WTC11 (cell line): Measurements from ENCODE around the gene BCAR3. TPM values are rescaled to one million over a fixed set of nuclear protein-coding genes. Genes with fewer than 3 reads are reported as not detected.

Source experiments
- ATAC-seq: fragments of 200-7000 bp; cut with Tn5 transposase; 2 replicates; pipeline ENCODE4 v1.10.0; 2021; ENCODE audit warnings: mild to moderate bottlenecking, moderate library complexity
- Bru-seq: library from RNA; stranded (reverse); fragments of 400-500 nt; gene quantifications from one replicate; lab custom pipeline; 2021; lab: Mats Ljungman, UMichigan
- CTCF ChIA-PET: fragments of 300-600 bp; sonication (Branson Sonifier 250); formaldehyde crosslinking; loops from one replicate; lab custom pipeline; 2021; ENCODE audit warnings: antibody characterized with exemption; lab: Charles Lee
- POLR2A ChIA-PET: fragments of 350-600 bp; sonication (Branson Sonifier 250); formaldehyde crosslinking; loops from one replicate; lab custom pipeline; 2021; ENCODE audit warnings: antibody characterized with exemption; lab: Charles Lee
- DNase-seq: peaks from one replicate; pipeline ENCODE4 v3.0.0; 2021; ENCODE audit warnings: low spot score
- H3K27ac Mint-ChIP-seq: 2 replicates; pipeline ENCODE4 v1.8.0; 2021; ENCODE audit warnings: mixed read lengths
- H3K27me3 Mint-ChIP-seq: 2 replicates; pipeline ENCODE4 v1.8.0; 2021; ENCODE audit warnings: low read depth, mild to moderate bottlenecking, moderate library complexity, mixed read lengths
- H3K36me3 Mint-ChIP-seq: 2 replicates; pipeline ENCODE4 v1.8.0; 2021; ENCODE audit warnings: mixed read lengths
- H3K4me1 Mint-ChIP-seq: 2 replicates; pipeline ENCODE4 v1.8.0; 2022; ENCODE audit warnings: mixed read lengths
- H3K4me3 Mint-ChIP-seq: 2 replicates; pipeline ENCODE4 v1.8.0; 2021; ENCODE audit warnings: mild to moderate bottlenecking, moderate library complexity, mixed read lengths
- H3K9me3 Mint-ChIP-seq: 2 replicates; pipeline ENCODE4 v1.8.0; 2021; ENCODE audit warnings: mixed read lengths
- CREM ChIP-seq: sonication (generic); formaldehyde crosslinking; IDR thresholded peaks from 2 replicates; pipeline ENCODE4 v1.8.1; 2022; ENCODE audit warnings: mild to moderate bottlenecking, missing genetic modification reagents, moderate library complexity
- ESRRA ChIP-seq: sonication (generic); formaldehyde crosslinking; IDR thresholded peaks from 2 replicates; pipeline ENCODE4 v1.8.1; 2022; ENCODE audit warnings: mild to moderate bottlenecking, missing genetic modification reagents, borderline replicate concordance
- ETV6 ChIP-seq: sonication (generic); formaldehyde crosslinking; IDR thresholded peaks from 2 replicates; pipeline ENCODE4 v1.8.1; 2022; ENCODE audit warnings: mild to moderate bottlenecking, missing genetic modification reagents
- GRHL2 ChIP-seq: fragments of 250-450 bp; sonication (Bioruptor Pico); IDR thresholded peaks from 2 replicates; pipeline ENCODE4 v1.8.0; 2022; ENCODE audit warnings: mild to moderate bottlenecking, moderate library complexity; ENCODE audit not compliant: insufficient replicate concordance, severe bottlenecking
- HMGA2 ChIP-seq: fragments of 250-450 bp; sonication (Bioruptor Pico); IDR thresholded peaks from 2 replicates; pipeline ENCODE4 v1.4.0; 2021; ENCODE audit warnings: mild to moderate bottlenecking, moderate library complexity
- MYBL2 ChIP-seq: sonication (generic); formaldehyde crosslinking; IDR thresholded peaks from 2 replicates; pipeline ENCODE4 v1.8.1; 2023; ENCODE audit warnings: mild to moderate bottlenecking, moderate library complexity, missing genetic modification reagents
- NFATC4 ChIP-seq: fragments of 250-450 bp; sonication (Bioruptor Pico); IDR thresholded peaks from 2 replicates; pipeline ENCODE4 v1.9.0; 2021; ENCODE audit warnings: mild to moderate bottlenecking
- SP1 ChIP-seq: sonication (generic); formaldehyde crosslinking; conservative IDR thresholded peaks from 2 replicates; pipeline ENCODE4 v1.8.1; 2022; ENCODE audit warnings: missing genetic modification reagents
- TEAD1 ChIP-seq: sonication (generic); formaldehyde crosslinking; IDR thresholded peaks from 2 replicates; pipeline ENCODE4 v1.8.0; 2022; ENCODE audit warnings: mild to moderate bottlenecking, missing genetic modification reagents
- TP53 ChIP-seq: sonication (generic); formaldehyde crosslinking; IDR thresholded peaks from 2 replicates; pipeline ENCODE4 v1.8.1; 2023; ENCODE audit warnings: mild to moderate bottlenecking, missing genetic modification reagents
- ZNF416 ChIP-seq: fragments of 250-450 bp; sonication (Bioruptor Pico); IDR thresholded peaks from 2 replicates; pipeline ENCODE4 v1.9.0; 2021; ENCODE audit warnings: mild to moderate bottlenecking, inconsistent platforms
- ZNF423 ChIP-seq: fragments of 250-450 bp; sonication (Bioruptor Pico); IDR thresholded peaks from 2 replicates; pipeline ENCODE4 v2.1.2; 2022; ENCODE audit warnings: mild to moderate bottlenecking, moderate library complexity
- long read RNA-seq, 3 experiments: library from RNA in 1 of 3; library from capped mRNA in 1 of 3; library from polyadenylated mRNA in 1 of 3; unstranded in 2 of 3; stranded (forward) in 1 of 3; transcript quantifications; one replicate each; pipeline ENCODE4 v2.0.0, GENCODE V29; 2021
- total RNA-seq: library from RNA; stranded (reverse); gene quantifications from 3 replicates; pipeline ENCODE4 v1.2.3, GENCODE V29; 2021
- TF ChIP-seq, protein P1 (sequence below): sonication (generic); formaldehyde crosslinking; IDR thresholded peaks from 2 replicates; pipeline ENCODE4 v1.8.0; 2023; ENCODE audit warnings: mild to moderate bottlenecking, missing genetic modification reagents
- TF ChIP-seq, protein P2 (sequence below): sonication (generic); formaldehyde crosslinking; conservative IDR thresholded peaks from 2 replicates; pipeline ENCODE4 v1.8.1; 2023; ENCODE audit warnings: mild to moderate bottlenecking, low read depth, missing genetic modification reagents, moderate library complexity
- TF ChIP-seq, protein P3 (sequence below): sonication (generic); formaldehyde crosslinking; IDR thresholded peaks from 2 replicates; pipeline ENCODE4 v1.8.0; 2022; ENCODE audit warnings: mild to moderate bottlenecking, missing genetic modification reagents
- TF ChIP-seq, protein P4 (sequence below): sonication (generic); formaldehyde crosslinking; IDR thresholded peaks from 2 replicates; pipeline ENCODE4 v1.8.1; 2023; ENCODE audit warnings: mild to moderate bottlenecking, moderate library complexity, missing genetic modification reagents
- TF ChIP-seq, protein P5 (sequence below): sonication (generic); formaldehyde crosslinking; IDR thresholded peaks from 2 replicates; pipeline ENCODE4 v1.8.0; 2022; ENCODE audit warnings: mild to moderate bottlenecking, missing genetic modification reagents
- TF ChIP-seq, protein P6 (sequence below): fragments of 250-450 bp; sonication (Bioruptor Pico); IDR thresholded peaks from 2 replicates; pipeline ENCODE4 v1.9.0; 2021; ENCODE audit warnings: mild to moderate bottlenecking, borderline replicate concordance

The BCAR3 gene
- 9.3 to 14.8 TPM (median 9.6 TPM) in 3 replicates for total RNA-seq
- Bru-seq, nascent RNA = percentile 60 among the genes with signal in this experiment
- long read RNA-seq, experiment 1, transcript BCAR3-201 (12 exons, 3,171 nt) = major isoform, 20 of 41 reads
- long read RNA-seq, experiment 1, partial matches to known transcripts = 7 of 41 reads
- long read RNA-seq, experiment 1, other reads (novel, unspliced or antisense) = 13 of 41 reads
- long read RNA-seq, experiment 2, transcript BCAR3-201 (12 exons, 3,171 nt) = major isoform, 6 of 16 reads
- long read RNA-seq, experiment 2, partial matches to known transcripts = 0 of 16 reads
- long read RNA-seq, experiment 2, other reads (novel, unspliced or antisense) = 10 of 16 reads
- long read RNA-seq, experiment 3, partial matches to known transcripts = 2 of 3 reads
- long read RNA-seq, experiment 3, other reads (novel, unspliced or antisense) = 1 of 3 reads

DNA sequence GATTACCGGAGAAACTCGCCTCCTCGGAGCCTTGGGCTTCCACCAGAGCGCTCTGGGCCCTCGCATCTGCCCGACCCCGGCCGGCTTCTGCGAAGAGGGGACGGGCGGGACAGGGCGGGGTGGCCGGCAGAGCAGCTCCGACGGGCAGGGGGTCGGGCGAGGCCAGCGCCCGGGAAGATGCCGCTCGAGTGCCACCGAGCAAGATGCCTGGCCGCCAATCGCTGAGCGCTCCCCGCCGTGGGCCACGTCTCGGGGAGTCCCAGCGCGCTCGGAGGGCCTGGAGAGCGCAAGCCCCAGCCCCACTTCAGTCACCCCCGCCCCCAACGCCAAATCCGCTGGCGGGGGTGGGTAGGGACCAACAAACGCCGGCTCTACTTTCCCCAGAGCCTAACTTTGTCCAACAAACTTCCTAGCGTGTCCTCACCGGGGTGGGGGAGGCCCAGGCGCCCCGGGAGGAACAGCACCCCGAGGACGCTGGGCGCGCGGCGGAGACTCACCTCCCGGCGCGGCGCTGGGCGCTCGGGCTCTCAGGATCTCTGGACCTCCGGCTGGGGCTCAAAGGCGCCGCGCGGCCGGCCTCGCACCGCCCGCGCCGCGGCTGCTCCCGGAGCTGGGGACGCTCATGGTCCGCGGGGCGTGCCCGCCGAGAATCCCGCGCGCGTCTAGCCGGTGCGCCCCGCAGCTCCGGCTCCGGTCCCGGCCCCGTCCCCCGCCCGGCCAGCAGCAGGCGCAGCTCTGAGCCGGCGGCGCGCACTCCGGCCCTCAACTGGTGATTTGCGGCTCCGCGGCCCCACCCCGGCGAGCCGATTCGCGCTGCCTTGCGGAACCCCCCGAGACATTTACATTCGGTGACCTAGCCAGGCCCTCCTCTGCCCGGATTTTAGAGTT lies at the start of gene BCAR3:
Gene BCAR3 (minus strand): TSS at position 737 of the 888 bp plus-strand sequence. CDS start 6,907 bp downstream, outside the sequence.
- H3K36me3 Mint-ChIP-seq = no peaks in the 10 kb centered on the region
- no peaks in the 10 kb centered on the region for H3K9me3 Mint-ChIP-seq
- POLR2A ChIA-PET = interaction anchor here (0.6 to 2.3 kb wide), 4 partner anchors 46 to 167 kb away, joined by 3 to 6 read pairs (median 4); no protein-coding TSS in a partner anchor
- peak within 1 kb of the TSS; percentile 94 for H3K4me3 Mint-ChIP-seq
- H3K27me3 Mint-ChIP-seq = peaks cover 32% of the 10 kb centered on the region
- CTCF ChIA-PET = interaction anchor here (0.6 to 3.2 kb wide), 18 partner anchors 14 to 233 kb away, joined by 3 to 26 read pairs (median 4); partner anchors contain the start of gene FNBP1L
- ATAC-seq (peak; percentile 68), DNase-seq (peak; percentile 84)
- peaks cover 33% of the 10 kb centered on the region for H3K4me1 Mint-ChIP-seq
- peak within 1 kb of the TSS; percentile 95 for H3K27ac Mint-ChIP-seq
- TF ChIP-seq, protein P1, sequence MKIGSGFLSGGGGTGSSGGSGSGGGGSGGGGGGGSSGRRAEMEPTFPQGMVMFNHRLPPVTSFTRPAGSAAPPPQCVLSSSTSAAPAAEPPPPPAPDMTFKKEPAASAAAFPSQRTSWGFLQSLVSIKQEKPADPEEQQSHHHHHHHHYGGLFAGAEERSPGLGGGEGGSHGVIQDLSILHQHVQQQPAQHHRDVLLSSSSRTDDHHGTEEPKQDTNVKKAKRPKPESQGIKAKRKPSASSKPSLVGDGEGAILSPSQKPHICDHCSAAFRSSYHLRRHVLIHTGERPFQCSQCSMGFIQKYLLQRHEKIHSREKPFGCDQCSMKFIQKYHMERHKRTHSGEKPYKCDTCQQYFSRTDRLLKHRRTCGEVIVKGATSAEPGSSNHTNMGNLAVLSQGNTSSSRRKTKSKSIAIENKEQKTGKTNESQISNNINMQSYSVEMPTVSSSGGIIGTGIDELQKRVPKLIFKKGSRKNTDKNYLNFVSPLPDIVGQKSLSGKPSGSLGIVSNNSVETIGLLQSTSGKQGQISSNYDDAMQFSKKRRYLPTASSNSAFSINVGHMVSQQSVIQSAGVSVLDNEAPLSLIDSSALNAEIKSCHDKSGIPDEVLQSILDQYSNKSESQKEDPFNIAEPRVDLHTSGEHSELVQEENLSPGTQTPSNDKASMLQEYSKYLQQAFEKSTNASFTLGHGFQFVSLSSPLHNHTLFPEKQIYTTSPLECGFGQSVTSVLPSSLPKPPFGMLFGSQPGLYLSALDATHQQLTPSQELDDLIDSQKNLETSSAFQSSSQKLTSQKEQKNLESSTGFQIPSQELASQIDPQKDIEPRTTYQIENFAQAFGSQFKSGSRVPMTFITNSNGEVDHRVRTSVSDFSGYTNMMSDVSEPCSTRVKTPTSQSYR (CRISPR knock-in tag) = 0 out of 2 replicates have a peak, but pooled peaks have one; percentile 31
- TF ChIP-seq TP53 (peak; percentile 56; the same call in 1 of the 2 replicates), HMGA2 (CRISPR knock-in tag) (no peak), MYBL2 (CRISPR knock-in tag) (peak; percentile 40; the same call in 1 of the 2 replicates), CREM (CRISPR knock-in tag) (no peak), SP1 (CRISPR knock-in tag) (0 out of 2 replicates have a peak, but pooled peaks have one; percentile 45), ZNF423 (CRISPR knock-in tag) (peak; percentile 83), NFATC4 (no peak), GRHL2 (CRISPR knock-in tag) (no peak), ESRRA (CRISPR knock-in tag) (0 out of 2 replicates have a peak, but pooled peaks have one; percentile 48), ETV6 (0 out of 2 replicates have a peak, but pooled peaks have one; percentile 59), TEAD1 (peak; percentile 61; the same call in 1 of the 2 replicates), ZNF416 (CRISPR knock-in tag) (no peak)
- TF ChIP-seq, protein P2, sequence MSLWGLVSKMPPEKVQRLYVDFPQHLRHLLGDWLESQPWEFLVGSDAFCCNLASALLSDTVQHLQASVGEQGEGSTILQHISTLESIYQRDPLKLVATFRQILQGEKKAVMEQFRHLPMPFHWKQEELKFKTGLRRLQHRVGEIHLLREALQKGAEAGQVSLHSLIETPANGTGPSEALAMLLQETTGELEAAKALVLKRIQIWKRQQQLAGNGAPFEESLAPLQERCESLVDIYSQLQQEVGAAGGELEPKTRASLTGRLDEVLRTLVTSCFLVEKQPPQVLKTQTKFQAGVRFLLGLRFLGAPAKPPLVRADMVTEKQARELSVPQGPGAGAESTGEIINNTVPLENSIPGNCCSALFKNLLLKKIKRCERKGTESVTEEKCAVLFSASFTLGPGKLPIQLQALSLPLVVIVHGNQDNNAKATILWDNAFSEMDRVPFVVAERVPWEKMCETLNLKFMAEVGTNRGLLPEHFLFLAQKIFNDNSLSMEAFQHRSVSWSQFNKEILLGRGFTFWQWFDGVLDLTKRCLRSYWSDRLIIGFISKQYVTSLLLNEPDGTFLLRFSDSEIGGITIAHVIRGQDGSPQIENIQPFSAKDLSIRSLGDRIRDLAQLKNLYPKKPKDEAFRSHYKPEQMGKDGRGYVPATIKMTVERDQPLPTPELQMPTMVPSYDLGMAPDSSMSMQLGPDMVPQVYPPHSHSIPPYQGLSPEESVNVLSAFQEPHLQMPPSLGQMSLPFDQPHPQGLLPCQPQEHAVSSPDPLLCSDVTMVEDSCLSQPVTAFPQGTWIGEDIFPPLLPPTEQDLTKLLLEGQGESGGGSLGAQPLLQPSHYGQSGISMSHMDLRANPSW (CRISPR knock-in tag) = no peak
- TF ChIP-seq, protein P3, sequence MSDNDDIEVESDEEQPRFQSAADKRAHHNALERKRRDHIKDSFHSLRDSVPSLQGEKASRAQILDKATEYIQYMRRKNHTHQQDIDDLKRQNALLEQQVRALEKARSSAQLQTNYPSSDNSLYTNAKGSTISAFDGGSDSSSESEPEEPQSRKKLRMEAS (CRISPR knock-in tag) = no peak
- TF ChIP-seq, protein P4, sequence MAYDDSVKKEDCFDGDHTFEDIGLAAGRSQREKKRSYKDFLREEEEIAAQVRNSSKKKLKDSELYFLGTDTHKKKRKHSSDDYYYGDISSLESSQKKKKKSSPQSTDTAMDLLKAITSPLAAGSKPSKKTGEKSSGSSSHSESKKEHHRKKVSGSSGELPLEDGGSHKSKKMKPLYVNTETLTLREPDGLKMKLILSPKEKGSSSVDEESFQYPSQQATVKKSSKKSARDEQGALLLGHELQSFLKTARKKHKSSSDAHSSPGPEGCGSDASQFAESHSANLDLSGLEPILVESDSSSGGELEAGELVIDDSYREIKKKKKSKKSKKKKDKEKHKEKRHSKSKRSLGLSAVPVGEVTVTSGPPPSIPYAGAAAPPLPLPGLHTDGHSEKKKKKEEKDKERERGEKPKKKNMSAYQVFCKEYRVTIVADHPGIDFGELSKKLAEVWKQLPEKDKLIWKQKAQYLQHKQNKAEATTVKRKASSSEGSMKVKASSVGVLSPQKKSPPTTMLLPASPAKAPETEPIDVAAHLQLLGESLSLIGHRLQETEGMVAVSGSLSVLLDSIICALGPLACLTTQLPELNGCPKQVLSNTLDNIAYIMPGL = peak; percentile 57; the same call in 1 of the 2 replicates
- TF ChIP-seq, protein P5, sequence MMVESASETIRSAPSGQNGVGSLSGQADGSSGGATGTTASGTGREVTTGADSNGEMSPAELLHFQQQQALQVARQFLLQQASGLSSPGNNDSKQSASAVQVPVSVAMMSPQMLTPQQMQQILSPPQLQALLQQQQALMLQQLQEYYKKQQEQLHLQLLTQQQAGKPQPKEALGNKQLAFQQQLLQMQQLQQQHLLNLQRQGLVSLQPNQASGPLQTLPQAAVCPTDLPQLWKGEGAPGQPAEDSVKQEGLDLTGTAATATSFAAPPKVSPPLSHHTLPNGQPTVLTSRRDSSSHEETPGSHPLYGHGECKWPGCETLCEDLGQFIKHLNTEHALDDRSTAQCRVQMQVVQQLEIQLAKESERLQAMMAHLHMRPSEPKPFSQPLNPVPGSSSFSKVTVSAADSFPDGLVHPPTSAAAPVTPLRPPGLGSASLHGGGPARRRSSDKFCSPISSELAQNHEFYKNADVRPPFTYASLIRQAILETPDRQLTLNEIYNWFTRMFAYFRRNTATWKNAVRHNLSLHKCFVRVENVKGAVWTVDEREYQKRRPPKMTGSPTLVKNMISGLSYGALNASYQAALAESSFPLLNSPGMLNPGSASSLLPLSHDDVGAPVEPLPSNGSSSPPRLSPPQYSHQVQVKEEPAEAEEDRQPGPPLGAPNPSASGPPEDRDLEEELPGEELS = peak; percentile 81; the same call in 1 of the 2 replicates
- TF ChIP-seq, protein P6, sequence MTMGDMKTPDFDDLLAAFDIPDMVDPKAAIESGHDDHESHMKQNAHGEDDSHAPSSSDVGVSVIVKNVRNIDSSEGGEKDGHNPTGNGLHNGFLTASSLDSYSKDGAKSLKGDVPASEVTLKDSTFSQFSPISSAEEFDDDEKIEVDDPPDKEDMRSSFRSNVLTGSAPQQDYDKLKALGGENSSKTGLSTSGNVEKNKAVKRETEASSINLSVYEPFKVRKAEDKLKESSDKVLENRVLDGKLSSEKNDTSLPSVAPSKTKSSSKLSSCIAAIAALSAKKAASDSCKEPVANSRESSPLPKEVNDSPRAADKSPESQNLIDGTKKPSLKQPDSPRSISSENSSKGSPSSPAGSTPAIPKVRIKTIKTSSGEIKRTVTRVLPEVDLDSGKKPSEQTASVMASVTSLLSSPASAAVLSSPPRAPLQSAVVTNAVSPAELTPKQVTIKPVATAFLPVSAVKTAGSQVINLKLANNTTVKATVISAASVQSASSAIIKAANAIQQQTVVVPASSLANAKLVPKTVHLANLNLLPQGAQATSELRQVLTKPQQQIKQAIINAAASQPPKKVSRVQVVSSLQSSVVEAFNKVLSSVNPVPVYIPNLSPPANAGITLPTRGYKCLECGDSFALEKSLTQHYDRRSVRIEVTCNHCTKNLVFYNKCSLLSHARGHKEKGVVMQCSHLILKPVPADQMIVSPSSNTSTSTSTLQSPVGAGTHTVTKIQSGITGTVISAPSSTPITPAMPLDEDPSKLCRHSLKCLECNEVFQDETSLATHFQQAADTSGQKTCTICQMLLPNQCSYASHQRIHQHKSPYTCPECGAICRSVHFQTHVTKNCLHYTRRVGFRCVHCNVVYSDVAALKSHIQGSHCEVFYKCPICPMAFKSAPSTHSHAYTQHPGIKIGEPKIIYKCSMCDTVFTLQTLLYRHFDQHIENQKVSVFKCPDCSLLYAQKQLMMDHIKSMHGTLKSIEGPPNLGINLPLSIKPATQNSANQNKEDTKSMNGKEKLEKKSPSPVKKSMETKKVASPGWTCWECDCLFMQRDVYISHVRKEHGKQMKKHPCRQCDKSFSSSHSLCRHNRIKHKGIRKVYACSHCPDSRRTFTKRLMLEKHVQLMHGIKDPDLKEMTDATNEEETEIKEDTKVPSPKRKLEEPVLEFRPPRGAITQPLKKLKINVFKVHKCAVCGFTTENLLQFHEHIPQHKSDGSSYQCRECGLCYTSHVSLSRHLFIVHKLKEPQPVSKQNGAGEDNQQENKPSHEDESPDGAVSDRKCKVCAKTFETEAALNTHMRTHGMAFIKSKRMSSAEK (CRISPR knock-in tag) = no peak
